Endothelial cell of umbilical vein (primary cell): ENCODE measurements around the gene MYH7. TPM values are rescaled to one million over a fixed set of nuclear protein-coding genes. Genes with fewer than 3 reads are reported as not detected.
"Not testable (repeated sequence)": the region's sequence is repeated elsewhere in the genome, so short reads cannot be mapped to it uniquely, and the experiment has no call there.

Experiments
- BruUV-seq: library from RNA; stranded (reverse); fragments of 400-500 nt; replicated peaks from 2 replicates; lab custom pipeline; 2021; lab: Mats Ljungman, UMichigan
- CTCF ChIA-PET: fragments of 300-600, 350-600 bp; sonication (Branson Sonifier 250); formaldehyde crosslinking; loops from one replicate; lab custom pipeline; 2021; ENCODE audit warnings: antibody characterized with exemption, inconsistent platforms; lab: Charles Lee
- POLR2A ChIA-PET: fragments of 300-600, 350-600 bp; sonication (Branson Sonifier 250); formaldehyde crosslinking; loops from one replicate; lab custom pipeline; 2021; ENCODE audit warnings: antibody characterized with exemption, inconsistent platforms; lab: Charles Lee
- DNase-seq: peaks from one replicate; pipeline ENCODE4 v3.0.0-alpha.2; 2011; ENCODE audit warnings: low read depth, low spot score
- FAIRE-seq: peaks from 2 replicates; lab custom pipeline; 2011; peaks lifted over from hg19 to GRCh38; lab: Jason Lieb, UNC
- H2AFZ ChIP-seq: 2 replicates; pipeline ENCODE4 v1.6.0; 2012; ENCODE audit warnings: low read depth, low read length, control low read depth, inconsistent platforms
- H3K27ac ChIP-seq: 2 replicates; pipeline ENCODE4 v1.5.1; 2011; ENCODE audit warnings: low read depth, mild to moderate bottlenecking, control low read depth, low read length, moderate library complexity; ENCODE audit not compliant: insufficient read depth
- H3K27me3 ChIP-seq, 2 experiments: 2 replicates each; pipeline versions ENCODE4 v1.6.0 to v1.6.1; 2011; ENCODE audit warnings: low read length in 2 of 2, mixed read lengths in 1 of 2; ENCODE audit not compliant: control insufficient read depth in 2 of 2, insufficient read depth in 2 of 2
- H3K36me3 ChIP-seq, 2 experiments: 2 replicates in 1 of 2; 3 replicates in 1 of 2; pipeline ENCODE4 v1.5.1; 2011; ENCODE audit warnings: low read length in 2 of 2, mild to moderate bottlenecking in 1 of 2, moderate library complexity in 1 of 2; ENCODE audit not compliant: control insufficient read depth in 2 of 2, insufficient read depth in 2 of 2; ENCODE audit errors: extremely low read depth in 1 of 2
- H3K4me1 ChIP-seq: 3 replicates; pipeline ENCODE4 v1.5.1; 2011; ENCODE audit warnings: mild to moderate bottlenecking, low read length; ENCODE audit not compliant: control insufficient read depth, insufficient read depth; ENCODE audit errors: extremely low read depth
- H3K4me2 ChIP-seq: 2 replicates; pipeline ENCODE4 v1.6.1; 2011; ENCODE audit warnings: low read length, control low read depth, mixed read lengths; ENCODE audit not compliant: insufficient read depth
- H3K4me3 ChIP-seq, 3 experiments: fragments of 200-600 bp in 1 of 3; sonication (generic), shearing (Covaris generic) in 1 of 3; replicated peaks in 1 of 3; 2 replicates each; pipeline ENCODE4 v1.5.1; 2011 to 2016; ENCODE audit warnings: control low read depth in 3 of 3, low read length in 3 of 3, mild to moderate bottlenecking in 2 of 3, inconsistent platforms in 1 of 3, low read depth in 1 of 3, moderate library complexity in 1 of 3; ENCODE audit not compliant: insufficient read depth in 1 of 3
- H3K79me2 ChIP-seq: 2 replicates; pipeline ENCODE4 v1.6.0; 2012; ENCODE audit warnings: low read length, inconsistent platforms; ENCODE audit not compliant: control insufficient read depth, insufficient read depth
- H3K9ac ChIP-seq: replicated peaks from 2 replicates; pipeline ENCODE3; 2011; ENCODE audit warnings: low read length, control low read depth; ENCODE audit not compliant: insufficient read depth; ENCODE audit errors: extremely low read depth
- H3K9me1 ChIP-seq: replicated peaks from 3 replicates; pipeline ENCODE4 v1.6.0; 2011; ENCODE audit warnings: mild to moderate bottlenecking, low read length; ENCODE audit not compliant: control insufficient read depth, insufficient read depth; ENCODE audit errors: extremely low read depth
- H3K9me3 ChIP-seq: replicated peaks from 2 replicates; pipeline ENCODE4 v1.5.1; 2012; ENCODE audit warnings: low read length, inconsistent platforms; ENCODE audit not compliant: control insufficient read depth, insufficient read depth
- H4K20me1 ChIP-seq: replicated peaks from 2 replicates; pipeline ENCODE3; 2011; ENCODE audit warnings: mild to moderate bottlenecking, low read length; ENCODE audit not compliant: control insufficient read depth, insufficient read depth; ENCODE audit errors: extremely low read depth
- CTCF ChIP-seq, 2 donors: IDR thresholded peaks; 1 replicate in 1 of 2; 2 replicates in 1 of 2; pipeline ENCODE4 v1.5.1; 2011; ENCODE audit warnings: low read length in 2 of 2, mild to moderate bottlenecking in 2 of 2, moderate library complexity in 2 of 2, control low read depth in 1 of 2, inconsistent platforms in 1 of 2, low read depth in 1 of 2; ENCODE audit not compliant: insufficient read depth in 1 of 2; ENCODE audit errors: extremely low read depth in 1 of 2
- EZH2 ChIP-seq: IDR thresholded peaks from 2 replicates; pipeline ENCODE4 v1.6.1; 2012; ENCODE audit warnings: borderline replicate concordance, low read depth, mild to moderate bottlenecking, moderate library complexity, low read length, inconsistent platforms; ENCODE audit not compliant: severe bottlenecking
- FOS ChIP-seq: IDR thresholded peaks from 2 replicates; pipeline ENCODE4 v1.6.1; 2011; ENCODE audit warnings: mild to moderate bottlenecking, low read length, moderate library complexity, borderline replicate concordance; ENCODE audit not compliant: insufficient read depth
- GATA2 ChIP-seq: IDR thresholded peaks from 2 replicates; pipeline ENCODE4 v1.7.0; 2011; ENCODE audit warnings: low read depth, mild to moderate bottlenecking, moderate library complexity, mixed read lengths, low read length; ENCODE audit not compliant: insufficient read length, insufficient read depth
- JUN ChIP-seq: IDR thresholded peaks from 2 replicates; pipeline ENCODE4 v1.6.1; 2011; ENCODE audit warnings: borderline replicate concordance, low read depth; ENCODE audit not compliant: insufficient read length, insufficient read depth
- MAX ChIP-seq: IDR thresholded peaks from 2 replicates; pipeline ENCODE4 v1.6.1; 2011; ENCODE audit not compliant: insufficient read depth, insufficient read length
- MYC ChIP-seq: IDR thresholded peaks from one replicate; pipeline ENCODE4 v1.6.1; 2011; ENCODE audit warnings: mild to moderate bottlenecking, low read depth, low read length
- POLR2A ChIP-seq: IDR thresholded peaks from 2 replicates; pipeline ENCODE4 v1.6.1; 2012; ENCODE audit warnings: low read depth, mild to moderate bottlenecking, control low read depth, low read length
- POLR2AphosphoS5 ChIP-seq: IDR thresholded peaks from 2 replicates; pipeline ENCODE4 v1.6.1; 2012; ENCODE audit warnings: low read depth, mild to moderate bottlenecking, control low read depth, low read length, moderate library complexity; ENCODE audit not compliant: insufficient read depth
- dilution Hi-C: fragments of 300-500 bp; cut with MboI; formaldehyde crosslinking; loops from one replicate; pipeline ENCODE4 v1.15.0; 2019; ENCODE audit warnings: low sequenced_read_pairs; ENCODE audit not compliant: extremely low pct_ligation_motif_present
- intact Hi-C: fragments of 100-400 bp; cut with micrococcal nuclease; formaldehyde crosslinking; loops from one replicate; pipeline ENCODE4 v1.10.0; 2022
- polyA plus RNA-seq, 4 experiments: library from polyadenylated mRNA; depleted of rRNA in 3 of 4; stranded (reverse) in 3 of 4; unstranded in 1 of 4; fragments of >200 nt; gene quantifications; 2 replicates each; pipeline versions ENCODE4 v1.2.1 to v1.2.3, GENCODE V29; 2011 to 2012; ENCODE audit warnings: missing spikeins in 1 of 4
- total RNA-seq: library from RNA; stranded (reverse); gene quantifications from 2 replicates; pipeline ENCODE4 v1.2.3, GENCODE V29; 2021

The MYH7 gene
- total and polyA plus RNA-seq, 2 donors (not counting 3 experiments of a cell fraction or from before 2014, with no cell fraction given): not detected

- no peaks in the 10 kb centered on the region for H3K36me3 ChIP-seq
- no peaks in the 10 kb centered on the region for H4K20me1 ChIP-seq
- no peaks in the 10 kb centered on the region for H3K4me1 ChIP-seq
- no peaks in the 10 kb centered on the region for H3K79me2 ChIP-seq
- no peak overlapping the region for H3K4me2 ChIP-seq
- no peak overlapping the region for H3K4me3 ChIP-seq
- no peaks in the 10 kb centered on the region for H3K27me3 ChIP-seq
- no peak overlapping the region for H2AFZ ChIP-seq
- no peak for DNase-seq
- BruUV-seq: no TSS peak
- ChIA-PET CTCF (interaction anchor here (0.5 to 2.1 kb wide), 2 partner anchors 44 kb away, joined by 3 to 10 read pairs; no protein-coding TSS in a partner anchor), POLR2A (no interaction called here)
- no peak overlapping the region for H3K9ac ChIP-seq
- H3K9me3 ChIP-seq: no peaks in the 10 kb centered on the region
- intact Hi-C loops (no loop called here), dilution Hi-C loops (no loop called here)
- TF ChIP-seq FOS (no peak), JUN (no peak), MYC (no peak)
- no peak for FAIRE-seq
- no peaks in the 10 kb centered on the region for H3K9me1 ChIP-seq
- H3K27ac ChIP-seq: no peak overlapping the region
Observed at GRCh38 chr14:23423657-23424056, 11.8 kb downstream of the MYH7 start.

- no peaks in the 10 kb centered on the region for H3K79me2 ChIP-seq
- dilution Hi-C loops (no loop called here), intact Hi-C loops (no loop called here)
- no peak overlapping the region for H3K9ac ChIP-seq
- POLR2A ChIA-PET: no interaction called here
- H2AFZ ChIP-seq: no peak overlapping the region
- no peak overlapping the region for H3K4me2 ChIP-seq
- no peak overlapping the region for H3K27ac ChIP-seq
- H3K9me1 ChIP-seq: no peaks in the 10 kb centered on the region
- no peaks in the 10 kb centered on the region for H3K4me1 ChIP-seq
- BruUV-seq: no TSS peak
- CTCF ChIA-PET: no interaction called here
- no peaks in the 10 kb centered on the region for H3K27me3 ChIP-seq
- no peaks in the 10 kb centered on the region for H3K9me3 ChIP-seq
- H3K4me3 ChIP-seq: no peak overlapping the region
- TF ChIP-seq EZH2 (no peak), FOS (no peak), GATA2 (no peak), JUN (no peak), MAX (no peak), CTCF (IDR thresholded peaks at IDR 0.05; ENCODE audit: extremely low read depth in 1 of 2, insufficient read depth in 1 of 2, low read depth in 1 of 2, low read length in 2 of 2) (no peak), POLR2AphosphoS5 (no peak), MYC (no peak), POLR2A (no peak)
- no peak for DNase-seq
- no peaks in the 10 kb centered on the region for H4K20me1 ChIP-seq
- no peaks in the 10 kb centered on the region for H3K36me3 ChIP-seq
- FAIRE-seq: no peak
Observed at GRCh38 chr14:23421594-23421993, 13.9 kb downstream of the MYH7 start.

GRCh38 chr14:23419646-23420045, 15.8 kb downstream of the MYH7 start:
- H3K27me3 ChIP-seq, H3K4me2 ChIP-seq, dilution Hi-C loops, FAIRE-seq, CTCF ChIA-PET, H4K20me1 ChIP-seq, H3K9me1 ChIP-seq, H3K36me3 ChIP-seq, H3K79me2 ChIP-seq, H3K9me3 ChIP-seq, POLR2A ChIA-PET, H3K4me3 ChIP-seq, DNase-seq, intact Hi-C loops, H3K27ac ChIP-seq, BruUV-seq, H3K4me1 ChIP-seq, H2AFZ ChIP-seq, H3K9ac ChIP-seq: not testable (repeated sequence)
